ENCODE results near the gene ELP5. TPM values are rescaled to one million over a fixed set of nuclear protein-coding genes. Genes with fewer than 3 reads are reported as not detected.
A peak's percentile ranks its signal among the peaks of the same experiment; 100 is the strongest.

ELP5 gene
- total RNA-seq, 2 experiments from 2014 or later: 84.6 to 97.3 TPM

GRCh38 chr17:7221278-7222092 is 30.5 kb upstream of the ELP5 start:
- Histone ChIP-seq H3K9me3 (ENCODE audit: low read length) (no peaks in the 10 kb centered on the region), H2AFZ (ENCODE audit: low read length) (no peak overlapping the region), H3K79me2 (ENCODE audit: insufficient read depth, low read depth, low read length) (peaks cover 6% of the 10 kb centered on the region), H3K9me2 (ENCODE audit: insufficient read depth, low read length) (no peaks in the 10 kb centered on the region), H3K4me2 (ENCODE audit: low read length) (peak overlapping the region; percentile 91), H4K20me1 (ENCODE audit: insufficient read depth, low read length) (no peaks in the 10 kb centered on the region), H3K4me3 (ENCODE audit: low read depth, low read length, poor library complexity, severe bottlenecking) (no peak overlapping the region), H3K36me3 (ENCODE audit: insufficient read depth, low read length) (peaks cover 57% of the 10 kb centered on the region), H3K4me1 (ENCODE audit: insufficient read depth, low read length, poor library complexity, severe bottlenecking) (peaks cover 38% of the 10 kb centered on the region), H3K27ac (ENCODE audit: low read depth, low read length, poor library complexity, severe bottlenecking) (peak overlapping the region; percentile 52)
- TF ChIP-seq EZH2phosphoT487 (IDR thresholded peaks at IDR 0.05; ENCODE audit: borderline replicate concordance, low read depth, low read length): no peak
- CTCF ChIA-PET (ENCODE audit: unreplicated experiment): interaction anchor here (0.7 to 2.1 kb wide), 3 partner anchors 13 to 116 kb away, joined by 3 to 7 read pairs (median 6); partner anchors contain the start of gene DVL2
- POLR2A ChIA-PET: no interaction called here
- intact Hi-C loops (cut with micrococcal nuclease; ENCODE audit: unreplicated experiment): loop anchor here (1.0 to 2.0 kb wide), 2 partner anchors 13 to 75 kb away; partner anchors contain the start of gene DVL2
- DNase-seq (ENCODE audit: low spot score): no peak
- BruUV-seq (replicated peaks): no TSS peak

GRCh38 chr17:7222093-7222971 is 29.7 kb upstream of the ELP5 start:
- no peak overlapping the region for H3K27ac ChIP-seq (ENCODE audit: low read depth, low read length, poor library complexity, severe bottlenecking)
- BruUV-seq (replicated peaks): TSS peak; percentile 57
- H4K20me1 ChIP-seq (ENCODE audit: insufficient read depth, low read length): no peaks in the 10 kb centered on the region
- H3K4me3 ChIP-seq (ENCODE audit: low read depth, low read length, poor library complexity, severe bottlenecking): no peak overlapping the region
- no peaks in the 10 kb centered on the region for H3K9me3 ChIP-seq (ENCODE audit: low read length)
- intact Hi-C loops (cut with micrococcal nuclease; ENCODE audit: unreplicated experiment): no loop called here
- H2AFZ ChIP-seq (ENCODE audit: low read length): no peak overlapping the region
- H3K4me2 ChIP-seq (ENCODE audit: low read length): no peak overlapping the region
- H3K36me3 ChIP-seq (ENCODE audit: insufficient read depth, low read length): peaks cover 66% of the 10 kb centered on the region
- DNase-seq (ENCODE audit: low spot score): no peak
- ChIA-PET POLR2A (no interaction called here), CTCF (ENCODE audit: unreplicated experiment) (interaction anchor here (2.1 kb wide), 1 partner anchor 12 kb away, joined by 7 read pairs; the partner anchor contains the start of gene DVL2)
- no peaks in the 10 kb centered on the region for H3K9me2 ChIP-seq (ENCODE audit: insufficient read depth, low read length)
- no peaks in the 10 kb centered on the region; the same call in 1 of the 2 replicates for H3K79me2 ChIP-seq (ENCODE audit: insufficient read depth, low read depth, low read length)
- TF ChIP-seq EZH2phosphoT487 (IDR thresholded peaks at IDR 0.05; ENCODE audit: borderline replicate concordance, low read depth, low read length): no peak
- no peak for TF ChIP-seq CTCF (conservative IDR thresholded peaks at IDR 0.05; ENCODE audit: low read length)
- H3K4me1 ChIP-seq (ENCODE audit: insufficient read depth, low read length, poor library complexity, severe bottlenecking): peaks cover 32% of the 10 kb centered on the region

- Histone ChIP-seq H4K20me1 (ENCODE audit: insufficient read depth, low read length) (no peaks in the 10 kb centered on the region), H3K27ac (ENCODE audit: low read depth, low read length, poor library complexity, severe bottlenecking) (no peak overlapping the region), H3K4me1 (ENCODE audit: insufficient read depth, low read length, poor library complexity, severe bottlenecking) (peaks cover 28% of the 10 kb centered on the region), H3K9me3 (ENCODE audit: low read length) (no peaks in the 10 kb centered on the region), H3K36me3 (ENCODE audit: insufficient read depth, low read length) (peaks cover 72% of the 10 kb centered on the region), H2AFZ (ENCODE audit: low read length) (no peak overlapping the region), H3K4me2 (ENCODE audit: low read length) (no peak overlapping the region), H3K9me2 (ENCODE audit: insufficient read depth, low read length) (no peaks in the 10 kb centered on the region), H3K79me2 (ENCODE audit: insufficient read depth, low read depth, low read length) (no peaks in the 10 kb centered on the region; the same call in 1 of the 2 replicates), H3K4me3 (ENCODE audit: low read depth, low read length, poor library complexity, severe bottlenecking) (no peak overlapping the region)
- intact Hi-C loops (cut with micrococcal nuclease; ENCODE audit: unreplicated experiment): no loop called here
- CTCF ChIA-PET (ENCODE audit: unreplicated experiment): no interaction called here
- BruUV-seq (replicated peaks): no TSS peak
- TF ChIP-seq EZH2phosphoT487 (IDR thresholded peaks at IDR 0.05; ENCODE audit: borderline replicate concordance, low read depth, low read length): no peak
- no peak for TF ChIP-seq CTCF (conservative IDR thresholded peaks at IDR 0.05; ENCODE audit: low read length)
- no peak for DNase-seq (ENCODE audit: low spot score)
- POLR2A ChIA-PET: no interaction called here
Observed at GRCh38 chr17:7222972-7223292, 29.1 kb upstream of the ELP5 start.

All from OCI-LY7 (cell line).